WERI-Rb-1 (cell line): ENCODE results near the gene EGFR.

Experiments used
- DNase-seq: peaks from one replicate; pipeline ENCODE4 v3.0.0-alpha.2; 2020
- H3K27ac ChIP-seq: fragments of 250-450 bp; sonication (Bioruptor Pico); 2 replicates; pipeline ENCODE4 v1.5.1; 2020; ENCODE audit warnings: mild to moderate bottlenecking, moderate library complexity
- H3K27me3 ChIP-seq: fragments of 250-450 bp; sonication (Bioruptor Pico); 2 replicates; pipeline ENCODE4 v1.5.1; 2021; ENCODE audit warnings: mild to moderate bottlenecking, low read depth, moderate library complexity; ENCODE audit not compliant: insufficient read depth, severe bottlenecking
- H3K36me3 ChIP-seq: fragments of 250-450 bp; sonication (Bioruptor Pico); 2 replicates; pipeline ENCODE4 v1.5.1; 2020; ENCODE audit warnings: mild to moderate bottlenecking, moderate library complexity
- H3K4me3 ChIP-seq: 2 replicates; pipeline ENCODE4 v1.5.1; 2011; ENCODE audit warnings: low read depth, mild to moderate bottlenecking, control low read depth, low read length
- H3K9me3 ChIP-seq: fragments of 250-450 bp; sonication (Bioruptor Pico); 2 replicates; pipeline ENCODE4 v1.5.1; 2021; ENCODE audit warnings: mild to moderate bottlenecking, moderate library complexity; ENCODE audit not compliant: severe bottlenecking
- TF ChIP-seq, protein P1 (sequence below): IDR thresholded peaks from 2 replicates; pipeline ENCODE4 v1.5.1; 2011; ENCODE audit warnings: low read depth, mild to moderate bottlenecking, control low read depth, inconsistent platforms, low read length

The EGFR gene

DNA sequence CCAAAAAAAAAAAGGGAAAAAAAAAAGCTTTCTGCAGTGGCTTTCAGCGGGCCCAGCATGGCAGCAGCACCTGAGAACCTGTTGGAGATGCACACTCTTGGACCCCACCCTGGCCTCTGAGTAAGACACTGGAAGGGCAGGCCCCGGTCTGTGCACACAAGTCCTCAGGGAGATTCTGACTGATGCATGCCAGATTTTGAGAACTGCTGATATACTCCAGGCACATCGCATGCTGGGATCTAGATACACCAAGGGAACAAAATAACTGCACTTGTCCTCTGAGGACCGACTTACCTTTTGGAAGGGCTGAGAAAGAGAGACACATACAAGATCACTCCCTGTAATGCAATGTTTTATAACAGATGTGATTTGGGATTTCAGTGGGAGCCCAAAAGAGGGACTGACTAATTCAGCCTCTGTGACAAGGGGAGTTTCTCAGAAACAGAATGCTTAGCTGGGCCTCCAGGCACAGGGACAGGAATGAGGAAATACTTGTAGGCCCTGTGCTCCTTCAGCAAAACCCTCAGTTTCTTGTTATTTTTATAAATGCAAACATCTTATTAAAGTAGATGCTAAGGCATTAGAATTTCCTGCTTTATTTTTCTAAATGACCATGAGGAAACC lies 8.2 kb downstream of the EGFR start:
- Histone ChIP-seq H3K9me3 (no peaks in the 10 kb centered on the region), H3K27ac (no peak overlapping the region), H3K27me3 (peaks cover 3% of the 10 kb centered on the region), H3K4me3 (no peak overlapping the region), H3K36me3 (no peaks in the 10 kb centered on the region)
- DNase-seq, result no peak
- TF ChIP-seq, protein P1, sequence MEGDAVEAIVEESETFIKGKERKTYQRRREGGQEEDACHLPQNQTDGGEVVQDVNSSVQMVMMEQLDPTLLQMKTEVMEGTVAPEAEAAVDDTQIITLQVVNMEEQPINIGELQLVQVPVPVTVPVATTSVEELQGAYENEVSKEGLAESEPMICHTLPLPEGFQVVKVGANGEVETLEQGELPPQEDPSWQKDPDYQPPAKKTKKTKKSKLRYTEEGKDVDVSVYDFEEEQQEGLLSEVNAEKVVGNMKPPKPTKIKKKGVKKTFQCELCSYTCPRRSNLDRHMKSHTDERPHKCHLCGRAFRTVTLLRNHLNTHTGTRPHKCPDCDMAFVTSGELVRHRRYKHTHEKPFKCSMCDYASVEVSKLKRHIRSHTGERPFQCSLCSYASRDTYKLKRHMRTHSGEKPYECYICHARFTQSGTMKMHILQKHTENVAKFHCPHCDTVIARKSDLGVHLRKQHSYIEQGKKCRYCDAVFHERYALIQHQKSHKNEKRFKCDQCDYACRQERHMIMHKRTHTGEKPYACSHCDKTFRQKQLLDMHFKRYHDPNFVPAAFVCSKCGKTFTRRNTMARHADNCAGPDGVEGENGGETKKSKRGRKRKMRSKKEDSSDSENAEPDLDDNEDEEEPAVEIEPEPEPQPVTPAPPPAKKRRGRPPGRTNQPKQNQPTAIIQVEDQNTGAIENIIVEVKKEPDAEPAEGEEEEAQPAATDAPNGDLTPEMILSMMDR, result no peak

- H3K4me3 ChIP-seq, result no peak overlapping the region
- no peak overlapping the region for H3K27ac ChIP-seq
- DNase-seq, result no peak
These were observed 9.2 kb downstream of the EGFR start for GRCh38 chr7:55028011-55028410.

GRCh38 chr7:55030314-55030713 lies 11.5 kb downstream of the EGFR start:
- no peaks in the 10 kb centered on the region for H3K9me3 ChIP-seq
- H3K36me3 ChIP-seq, result no peaks in the 10 kb centered on the region
- TF ChIP-seq, protein P1, result no peak
- no peak for DNase-seq
- H3K4me3 ChIP-seq, result no peak overlapping the region
- H3K27ac ChIP-seq, result no peak overlapping the region
- peaks cover 3% of the 10 kb centered on the region for H3K27me3 ChIP-seq

More at GRCh38 chr7:55028011-55028410, 9.2 kb downstream of the EGFR start:
- H3K36me3 ChIP-seq, result no peaks in the 10 kb centered on the region
- TF ChIP-seq, protein P1, result no peak
- H3K9me3 ChIP-seq, result no peaks in the 10 kb centered on the region
- H3K27me3 ChIP-seq, result peaks cover 3% of the 10 kb centered on the region

- no peak for DNase-seq
- Histone ChIP-seq H3K27ac (no peak overlapping the region), H3K27me3 (peaks cover 3% of the 10 kb centered on the region), H3K9me3 (no peaks in the 10 kb centered on the region), H3K4me3 (no peak overlapping the region), H3K36me3 (no peaks in the 10 kb centered on the region)
- TF ChIP-seq, protein P1, result no peak
These were observed 12.3 kb downstream of the EGFR start for GRCh38 chr7:55031075-55031474.

GRCh38 chr7:55032069-55032699 lies 13.4 kb downstream of the EGFR start:
- TF ChIP-seq, protein P1, result no peak
- Histone ChIP-seq H3K36me3 (no peaks in the 10 kb centered on the region), H3K27me3 (peaks cover under 1% of the 10 kb centered on the region), H3K27ac (no peak overlapping the region), H3K9me3 (no peaks in the 10 kb centered on the region), H3K4me3 (no peak overlapping the region)
- DNase-seq, result no peak
